Measurements from ENCODE around the gene LRRC37A. TPM values are rescaled to one million over a fixed set of nuclear protein-coding genes. Genes with fewer than 3 reads are reported as not detected.
"Not testable (repeated sequence)": the region's sequence is repeated elsewhere in the genome, so short reads cannot be mapped to it uniquely, and the experiment has no call there.

LRRC37A gene
- total RNA-seq, 1 donor from 2014 or later, result 3.7 TPM

- DNase-seq (ENCODE audit: low spot score), result not testable (repeated sequence)
These were observed 8.1 kb upstream of the LRRC37A start for GRCh38 chr17:46286764-46287221.

- not testable (repeated sequence) for DNase-seq (ENCODE audit: low spot score)
These were observed 7.3 kb upstream of the LRRC37A start for GRCh38 chr17:46287587-46287986.

GRCh38 chr17:46290906-46291546 is 3.9 kb upstream of the LRRC37A start:
- not testable (repeated sequence) for DNase-seq (ENCODE audit: low spot score)

- not testable (repeated sequence) for DNase-seq (ENCODE audit: low spot score)
These were observed 3.3 kb upstream of the LRRC37A start for GRCh38 chr17:46291618-46292017.

- DNase-seq (ENCODE audit: low spot score), result not testable (repeated sequence)
These were observed 46.3 kb downstream of the LRRC37A start for GRCh38 chr17:46341220-46341619.

GRCh38 chr17:46342131-46342530 is 47.2 kb downstream of the LRRC37A start:
- not testable (repeated sequence) for DNase-seq (ENCODE audit: low spot score)

GRCh38 chr17:46348345-46348744 is 53.4 kb downstream of the LRRC37A start:
- DNase-seq (ENCODE audit: low spot score), result not testable (repeated sequence)

- not testable (repeated sequence) for DNase-seq (ENCODE audit: low spot score)
These were observed 54.1 kb downstream of the LRRC37A start for GRCh38 chr17:46349060-46349459.

GRCh38 chr17:46353856-46354255 is 58.9 kb downstream of the LRRC37A start:
- DNase-seq (ENCODE audit: low spot score), result not testable (repeated sequence)

GRCh38 chr17:46361145-46361735 is 66.3 kb downstream of the LRRC37A start:
- not testable (repeated sequence) for DNase-seq (ENCODE audit: low spot score)

GRCh38 chr17:46361755-46362154 is 66.8 kb downstream of the LRRC37A start, which contains the start of gene ARL17B:
TSS of gene ARL17B (minus strand) at chr17:46361766. CDS start at chr17:46358397, 3,369 bp downstream.
- DNase-seq (ENCODE audit: low spot score), result peak; percentile 91

GRCh38 chr17:46367520-46367919 is 72.6 kb downstream of the LRRC37A start:
- not testable (repeated sequence) for DNase-seq (ENCODE audit: low spot score)

- not testable (repeated sequence) for DNase-seq (ENCODE audit: low spot score)
These were observed 77.6 kb downstream of the LRRC37A start for GRCh38 chr17:46372236-46373229.

GRCh38 chr17:46373418-46373817 is 78.5 kb downstream of the LRRC37A start:
- not testable (repeated sequence) for DNase-seq (ENCODE audit: low spot score)

GRCh38 chr17:46383118-46383517 is 88.2 kb downstream of the LRRC37A start:
- DNase-seq (ENCODE audit: low spot score), result not testable (repeated sequence)

- not testable (repeated sequence) for DNase-seq (ENCODE audit: low spot score)
These were observed 90.6 kb downstream of the LRRC37A start for GRCh38 chr17:46385491-46385890.

Other genes with a start within 250 kb of the LRRC37A start
- gene KANSL1, start 101.7 kb upstream of the LRRC37A start, total RNA-seq, result 67.8 TPM
- 9.4 TPM for gene ARL17B, start 66.6 kb downstream of the LRRC37A start, total RNA-seq
- gene LRRC37A2, start 217.3 kb downstream of the LRRC37A start, total RNA-seq, result 12.4 TPM

All from mesenteric fat pad (tissue), 1 donor.